ENCODE results near the gene SCUBE3. TPM values are rescaled to one million over a fixed set of nuclear protein-coding genes. Genes with fewer than 3 reads are reported as not detected.

Gene SCUBE3
- total RNA-seq, 5 donors from 2014 or later (not counting 1 experiment from before 2014, with no cell fraction given), result 0.03 to 0.14 (median 0.08) TPM; not detected in 1

- H3K27me3 ChIP-seq (replicated peaks in 1 of 2; ENCODE audit: control insufficient read depth in 2 of 2, extremely low read depth in 1 of 2, insufficient read depth in 2 of 2, low read length in 1 of 2), result peaks cover 0 to 3% of the 10 kb centered on the region in 2 experiments
- 94% methylated on average over 13 of the region's 13 CpGs for WGBS (ENCODE audit: insufficient coverage)
- Mint-ChIP-seq H3K4me3 (no peak overlapping the region), H3K27me3 (no peaks in the 10 kb centered on the region), H3K36me3 (peaks cover 26% of the 10 kb centered on the region), H3K4me1 (peaks cover 2 to 15% (median 6%) of the 10 kb centered on the region in 3 donors), H3K9me3 (no peaks in the 10 kb centered on the region), H3K27ac (no peak overlapping the region)
- H3K4me1 ChIP-seq (ENCODE audit: control insufficient read depth in 1 of 2, extremely low read depth in 1 of 2, insufficient read depth in 2 of 2, low read length in 2 of 2), result peaks cover 0 to 2% of the 10 kb centered on the region in 2 experiments
- H3K27ac ChIP-seq (ENCODE audit: low read length), result no peak overlapping the region
- DNase-seq, result no peak
- ChIA-PET POLR2A (no interaction called here), CTCF (interaction anchor here in 1 of 2 donors (0.6 kb wide), 1 partner anchor 12 kb away, joined by 3 read pairs; no protein-coding TSS in a partner anchor)
- peaks cover 0 to 21% of the 10 kb centered on the region in 2 donors for H3K36me3 ChIP-seq (ENCODE audit: control insufficient read depth in 2 of 2, extremely low read depth in 1 of 2, insufficient read depth in 1 of 2, low read length in 1 of 2)
- ATAC-seq (replicated peaks in 1 of 4), result no peak
- no peaks in the 10 kb centered on the region for H3K9me3 ChIP-seq
- no peak overlapping the region for H3K4me3 ChIP-seq (ENCODE audit: control insufficient read depth in 1 of 2, extremely low read depth in 1 of 2, low read length in 1 of 2)
Observed at GRCh38 chr6:35242906-35243305, 29.1 kb downstream of the SCUBE3 start.

- 94% methylated on average over 16 of the region's 17 CpGs for WGBS (ENCODE audit: insufficient coverage)
Observed at GRCh38 chr6:35243386-35243958, 29.7 kb downstream of the SCUBE3 start.

GRCh38 chr6:35244551-35244950 lies 30.8 kb downstream of the SCUBE3 start:
- DNase-seq (no peak), ATAC-seq (replicated peaks in 1 of 4) (no peak)
- Mint-ChIP-seq H3K36me3 (peaks cover 23% of the 10 kb centered on the region), H3K4me1 (peaks cover 5 to 24% (median 14%) of the 10 kb centered on the region in 3 donors), H3K27me3 (no peaks in the 10 kb centered on the region), H3K4me3 (no peak overlapping the region), H3K9me3 (no peaks in the 10 kb centered on the region), H3K27ac (no peak overlapping the region)
- no peaks in the 10 kb centered on the region for H3K9me3 ChIP-seq
- WGBS (ENCODE audit: insufficient coverage), result 100% methylated on average over 2 of the region's 7 CpGs
- peaks cover 0 to 21% of the 10 kb centered on the region in 2 donors for H3K36me3 ChIP-seq (ENCODE audit: control insufficient read depth in 2 of 2, extremely low read depth in 1 of 2, insufficient read depth in 1 of 2, low read length in 1 of 2)
- ChIA-PET CTCF (no interaction called here), POLR2A (no interaction called here)
- no peak overlapping the region for H3K4me3 ChIP-seq (ENCODE audit: control insufficient read depth in 1 of 2, extremely low read depth in 1 of 2, low read length in 1 of 2)
- H3K27me3 ChIP-seq (replicated peaks in 1 of 2; ENCODE audit: control insufficient read depth in 2 of 2, extremely low read depth in 1 of 2, insufficient read depth in 2 of 2, low read length in 1 of 2), result no peaks in the 10 kb centered on the region
- H3K27ac ChIP-seq (ENCODE audit: low read length), result no peak overlapping the region
- H3K4me1 ChIP-seq (ENCODE audit: control insufficient read depth in 1 of 2, extremely low read depth in 1 of 2, insufficient read depth in 2 of 2, low read length in 2 of 2), result peaks cover 0 to 2% of the 10 kb centered on the region in 2 experiments

More at GRCh38 chr6:35243386-35243958, 29.7 kb downstream of the SCUBE3 start:
- Histone ChIP-seq H3K27me3 (replicated peaks in 1 of 2; ENCODE audit: control insufficient read depth in 2 of 2, extremely low read depth in 1 of 2, insufficient read depth in 2 of 2, low read length in 1 of 2) (peaks cover 0 to 3% of the 10 kb centered on the region in 2 experiments), H3K36me3 (ENCODE audit: control insufficient read depth in 2 of 2, extremely low read depth in 1 of 2, insufficient read depth in 1 of 2, low read length in 1 of 2) (peaks cover 0 to 21% of the 10 kb centered on the region in 2 donors), H3K4me3 (ENCODE audit: control insufficient read depth in 1 of 2, extremely low read depth in 1 of 2, low read length in 1 of 2) (no peak overlapping the region), H3K9me3 (no peaks in the 10 kb centered on the region), H3K4me1 (ENCODE audit: control insufficient read depth in 1 of 2, extremely low read depth in 1 of 2, insufficient read depth in 2 of 2, low read length in 2 of 2) (peaks cover 0 to 2% of the 10 kb centered on the region in 2 experiments), H3K27ac (ENCODE audit: low read length) (no peak overlapping the region)
- H3K27me3 Mint-ChIP-seq, result no peaks in the 10 kb centered on the region
- ChIA-PET POLR2A (no interaction called here), CTCF (interaction anchor here in 1 of 2 donors (0.6 kb wide), 1 partner anchor 12 kb away, joined by 3 read pairs; no protein-coding TSS in a partner anchor)
- no peak overlapping the region for H3K4me3 Mint-ChIP-seq
- DNase-seq (no peak), ATAC-seq (replicated peaks in 1 of 4) (no peak)
- H3K4me1 Mint-ChIP-seq, result peaks cover 5 to 16% (median 10%) of the 10 kb centered on the region in 3 donors
- no peaks in the 10 kb centered on the region for H3K9me3 Mint-ChIP-seq
- H3K36me3 Mint-ChIP-seq, result peaks cover 26% of the 10 kb centered on the region
- no peak overlapping the region for H3K27ac Mint-ChIP-seq

GRCh38 chr6:35247642-35248231 lies 34.0 kb downstream of the SCUBE3 start:
- Mint-ChIP-seq H3K27me3 (no peaks in the 10 kb centered on the region), H3K36me3 (peaks cover 25% of the 10 kb centered on the region), H3K4me1 (peaks cover 3 to 23% (median 11%) of the 10 kb centered on the region in 3 donors), H3K4me3 (no peak overlapping the region), H3K9me3 (no peaks in the 10 kb centered on the region), H3K27ac (peak overlapping the region; percentile 14 to 23)
- peaks cover 7 to 19% of the 10 kb centered on the region in 2 donors for H3K36me3 ChIP-seq (ENCODE audit: control insufficient read depth in 2 of 2, extremely low read depth in 1 of 2, insufficient read depth in 1 of 2, low read length in 1 of 2)
- no peak for ATAC-seq (replicated peaks in 1 of 4)
- ChIA-PET CTCF (no interaction called here), POLR2A (interaction anchor here in 1 of 2 donors (0.6 kb wide), 1 partner anchor 100 kb away, joined by 4 read pairs; no protein-coding TSS in a partner anchor)
- no peak overlapping the region for H3K27ac ChIP-seq (ENCODE audit: low read length)
- WGBS (ENCODE audit: insufficient coverage), result 38% methylated on average over 1 of the region's 2 CpGs
- no peaks in the 10 kb centered on the region for H3K4me1 ChIP-seq (ENCODE audit: control insufficient read depth in 1 of 2, extremely low read depth in 1 of 2, insufficient read depth in 2 of 2, low read length in 2 of 2)
- no peaks in the 10 kb centered on the region for H3K27me3 ChIP-seq (replicated peaks in 1 of 2; ENCODE audit: control insufficient read depth in 2 of 2, extremely low read depth in 1 of 2, insufficient read depth in 2 of 2, low read length in 1 of 2)
- H3K4me3 ChIP-seq (ENCODE audit: control insufficient read depth in 1 of 2, extremely low read depth in 1 of 2, low read length in 1 of 2), result no peak overlapping the region
- no peaks in the 10 kb centered on the region for H3K9me3 ChIP-seq
- no peak for DNase-seq

- WGBS (ENCODE audit: insufficient coverage), result 44% methylated on average over 3 of the region's 3 CpGs
- no peaks in the 10 kb centered on the region for H3K4me1 ChIP-seq (ENCODE audit: control insufficient read depth in 1 of 2, extremely low read depth in 1 of 2, insufficient read depth in 2 of 2, low read length in 2 of 2)
Observed at GRCh38 chr6:35248300-35248699, 34.5 kb downstream of the SCUBE3 start.

GRCh38 chr6:35248965-35249364 lies 35.2 kb downstream of the SCUBE3 start:
- no peak overlapping the region for H3K4me3 ChIP-seq (ENCODE audit: control insufficient read depth in 1 of 2, extremely low read depth in 1 of 2, low read length in 1 of 2)
- ChIA-PET POLR2A (no interaction called here), CTCF (no interaction called here)
- Mint-ChIP-seq H3K4me1 (peaks cover 3 to 33% (median 14%) of the 10 kb centered on the region in 3 donors), H3K36me3 (peaks cover 27% of the 10 kb centered on the region), H3K4me3 (no peak overlapping the region), H3K27me3 (no peaks in the 10 kb centered on the region), H3K9me3 (no peaks in the 10 kb centered on the region), H3K27ac (no peak overlapping the region)
- H3K27me3 ChIP-seq (replicated peaks in 1 of 2; ENCODE audit: control insufficient read depth in 2 of 2, extremely low read depth in 1 of 2, insufficient read depth in 2 of 2, low read length in 1 of 2), result no peaks in the 10 kb centered on the region
- H3K4me1 ChIP-seq (ENCODE audit: control insufficient read depth in 1 of 2, extremely low read depth in 1 of 2, insufficient read depth in 2 of 2, low read length in 2 of 2), result no peaks in the 10 kb centered on the region
- H3K36me3 ChIP-seq (ENCODE audit: control insufficient read depth in 2 of 2, extremely low read depth in 1 of 2, insufficient read depth in 1 of 2, low read length in 1 of 2), result peaks cover 7 to 13% of the 10 kb centered on the region in 2 donors
- no CpG with 5 or more reads among the region's 3 CpGs for WGBS (ENCODE audit: insufficient coverage)
- no peaks in the 10 kb centered on the region for H3K9me3 ChIP-seq
- DNase-seq (no peak), ATAC-seq (replicated peaks in 1 of 4) (no peak)
- no peak overlapping the region for H3K27ac ChIP-seq (ENCODE audit: low read length)

More at GRCh38 chr6:35248300-35248699, 34.5 kb downstream of the SCUBE3 start:
- H3K4me1 Mint-ChIP-seq, result peaks cover 3 to 26% (median 13%) of the 10 kb centered on the region in 3 donors
- peaks cover 7 to 17% of the 10 kb centered on the region in 2 donors for H3K36me3 ChIP-seq (ENCODE audit: control insufficient read depth in 2 of 2, extremely low read depth in 1 of 2, insufficient read depth in 1 of 2, low read length in 1 of 2)
- no peak overlapping the region for H3K4me3 Mint-ChIP-seq
- H3K36me3 Mint-ChIP-seq, result peaks cover 25% of the 10 kb centered on the region
- no peaks in the 10 kb centered on the region for H3K27me3 ChIP-seq (replicated peaks in 1 of 2; ENCODE audit: control insufficient read depth in 2 of 2, extremely low read depth in 1 of 2, insufficient read depth in 2 of 2, low read length in 1 of 2)
- DNase-seq (no peak), ATAC-seq (replicated peaks in 1 of 4) (no peak)
- no peaks in the 10 kb centered on the region for H3K9me3 Mint-ChIP-seq
- CTCF ChIA-PET, result no interaction called here
- POLR2A ChIA-PET, result no interaction called here
- H3K9me3 ChIP-seq, result no peaks in the 10 kb centered on the region
- H3K27ac ChIP-seq (ENCODE audit: low read length), result no peak overlapping the region
- H3K4me3 ChIP-seq (ENCODE audit: control insufficient read depth in 1 of 2, extremely low read depth in 1 of 2, low read length in 1 of 2), result no peak overlapping the region
- no peaks in the 10 kb centered on the region for H3K27me3 Mint-ChIP-seq
- no peak overlapping the region for H3K27ac Mint-ChIP-seq
